Measurements from ENCODE around the gene TMPRSS13. TPM values are rescaled to one million over a fixed set of nuclear protein-coding genes. Genes with fewer than 3 reads are reported as not detected.
A peak's percentile ranks its signal among the peaks of the same experiment; 100 is the strongest.

The TMPRSS13 gene
- total RNA-seq, 1 experiment from 2014 or later = 53.1 TPM

DNA sequence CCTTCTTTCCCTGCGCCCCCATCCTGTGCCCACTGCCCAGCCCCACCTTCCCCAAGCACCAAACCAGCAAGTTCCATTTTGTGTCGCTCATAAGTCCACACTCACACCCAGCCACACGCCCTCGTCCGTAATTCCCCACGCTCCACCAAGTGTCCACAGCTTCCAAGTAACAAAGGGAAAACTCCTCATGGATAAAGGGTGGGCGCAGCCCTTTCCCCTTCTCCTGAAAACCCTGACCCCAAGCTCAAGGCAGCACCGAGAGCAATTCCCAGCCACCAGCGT, 53.2 kb downstream of the TMPRSS13 start:
- Mint-ChIP-seq H3K4me3 (ENCODE audit: unreplicated experiment) (peak overlapping the region; percentile 76), H3K36me3 (ENCODE audit: insufficient read depth, unreplicated experiment) (no peaks in the 10 kb centered on the region), H3K27me3 (ENCODE audit: insufficient read depth, unreplicated experiment) (peaks cover 58% of the 10 kb centered on the region), H3K4me1 (ENCODE audit: low read depth, unreplicated experiment) (peaks cover 6% of the 10 kb centered on the region), H3K9me3 (ENCODE audit: unreplicated experiment) (no peaks in the 10 kb centered on the region), H3K27ac (ENCODE audit: unreplicated experiment) (no peak overlapping the region)
- POLR2A ChIA-PET = interaction anchor here (1.0 kb wide), 1 partner anchor 71 kb away, joined by 7 read pairs; no protein-coding TSS in a partner anchor
- H3K36me3 ChIP-seq (ENCODE audit: control insufficient read depth, insufficient read depth, low read length) = no peaks in the 10 kb centered on the region
- peak overlapping the region; percentile 51 for H3K4me3 ChIP-seq (ENCODE audit: low read depth, low read length)
- H3K9me3 ChIP-seq = no peaks in the 10 kb centered on the region
- CTCF ChIA-PET = interaction anchor here (0.6 to 3.6 kb wide), 5 partner anchors 31 to 159 kb away, joined by 3 to 23 read pairs (median 4); no protein-coding TSS in a partner anchor
- BruUV-seq (replicated peaks) = no TSS peak
- peaks cover 14% of the 10 kb centered on the region; the same call in 1 of the 2 replicates for H3K4me1 ChIP-seq
- peaks cover 14% of the 10 kb centered on the region for H3K27me3 ChIP-seq (replicated peaks; ENCODE audit: control insufficient read depth, insufficient read depth, low read length)
- intact Hi-C loops (cut with micrococcal nuclease; ENCODE audit: unreplicated experiment) = no loop called here
- no peak for DNase-seq
- TF ChIP-seq, protein P1, sequence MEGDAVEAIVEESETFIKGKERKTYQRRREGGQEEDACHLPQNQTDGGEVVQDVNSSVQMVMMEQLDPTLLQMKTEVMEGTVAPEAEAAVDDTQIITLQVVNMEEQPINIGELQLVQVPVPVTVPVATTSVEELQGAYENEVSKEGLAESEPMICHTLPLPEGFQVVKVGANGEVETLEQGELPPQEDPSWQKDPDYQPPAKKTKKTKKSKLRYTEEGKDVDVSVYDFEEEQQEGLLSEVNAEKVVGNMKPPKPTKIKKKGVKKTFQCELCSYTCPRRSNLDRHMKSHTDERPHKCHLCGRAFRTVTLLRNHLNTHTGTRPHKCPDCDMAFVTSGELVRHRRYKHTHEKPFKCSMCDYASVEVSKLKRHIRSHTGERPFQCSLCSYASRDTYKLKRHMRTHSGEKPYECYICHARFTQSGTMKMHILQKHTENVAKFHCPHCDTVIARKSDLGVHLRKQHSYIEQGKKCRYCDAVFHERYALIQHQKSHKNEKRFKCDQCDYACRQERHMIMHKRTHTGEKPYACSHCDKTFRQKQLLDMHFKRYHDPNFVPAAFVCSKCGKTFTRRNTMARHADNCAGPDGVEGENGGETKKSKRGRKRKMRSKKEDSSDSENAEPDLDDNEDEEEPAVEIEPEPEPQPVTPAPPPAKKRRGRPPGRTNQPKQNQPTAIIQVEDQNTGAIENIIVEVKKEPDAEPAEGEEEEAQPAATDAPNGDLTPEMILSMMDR (IDR thresholded peaks at IDR 0.05; ENCODE audit: insufficient read depth in 1 of 2, low read depth in 1 of 2, low read length in 1 of 2, severe bottlenecking in 1 of 2, unreplicated experiment in 1 of 2) = no peak

DNA sequence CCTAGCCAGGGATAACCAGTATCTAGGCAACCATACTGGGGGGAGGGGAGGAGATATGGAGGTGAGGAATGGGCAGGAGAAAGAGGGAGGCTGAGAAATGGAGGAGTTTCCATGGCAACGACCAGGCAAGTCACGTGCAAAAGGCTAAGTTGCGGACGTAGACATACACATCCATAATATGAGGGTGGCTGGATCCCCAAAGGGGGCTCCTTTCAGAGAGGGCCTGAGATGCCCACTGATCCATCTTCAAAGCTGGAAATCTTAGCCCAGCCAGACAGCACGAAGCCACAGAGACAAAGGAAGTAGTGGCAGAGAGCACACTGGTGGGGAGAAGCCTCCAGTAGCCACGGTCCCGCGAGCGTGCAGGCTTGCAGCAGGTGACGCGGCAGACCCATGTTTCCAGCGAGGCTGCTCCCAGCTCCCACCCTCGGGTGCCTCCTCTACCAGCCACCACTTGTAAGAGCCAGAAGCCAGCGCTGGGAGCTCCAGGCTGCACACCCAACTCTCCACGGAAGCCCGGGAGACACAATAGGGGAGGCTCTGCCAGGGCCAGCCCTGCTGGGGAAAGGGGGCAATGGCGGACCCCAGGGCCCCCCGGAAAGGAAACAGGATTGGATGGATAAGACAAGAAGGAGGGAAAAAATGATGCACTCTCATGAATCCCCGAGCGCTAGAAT, 53.7 kb downstream of the TMPRSS13 start:
- Mint-ChIP-seq H3K27ac (ENCODE audit: unreplicated experiment) (no peak overlapping the region), H3K9me3 (ENCODE audit: unreplicated experiment) (no peaks in the 10 kb centered on the region), H3K27me3 (ENCODE audit: insufficient read depth, unreplicated experiment) (peaks cover 56% of the 10 kb centered on the region), H3K4me1 (ENCODE audit: low read depth, unreplicated experiment) (peaks cover 6% of the 10 kb centered on the region), H3K4me3 (ENCODE audit: unreplicated experiment) (peak overlapping the region; percentile 76), H3K36me3 (ENCODE audit: insufficient read depth, unreplicated experiment) (no peaks in the 10 kb centered on the region)
- Histone ChIP-seq H3K36me3 (ENCODE audit: control insufficient read depth, insufficient read depth, low read length) (no peaks in the 10 kb centered on the region), H3K4me1 (peaks cover 14% of the 10 kb centered on the region; the same call in 1 of the 2 replicates), H3K9me3 (no peaks in the 10 kb centered on the region), H3K4me3 (ENCODE audit: low read depth, low read length) (no peak overlapping the region), H3K27me3 (replicated peaks; ENCODE audit: control insufficient read depth, insufficient read depth, low read length) (peaks cover 14% of the 10 kb centered on the region)
- no TSS peak for BruUV-seq (replicated peaks)
- ChIA-PET POLR2A (interaction anchor here (1.0 kb wide), 1 partner anchor 71 kb away, joined by 7 read pairs; no protein-coding TSS in a partner anchor), CTCF (interaction anchor here (2.1 to 3.6 kb wide), 2 partner anchors 32 to 71 kb away, joined by 9 to 23 read pairs; no protein-coding TSS in a partner anchor)
- intact Hi-C loops (cut with micrococcal nuclease; ENCODE audit: unreplicated experiment) = no loop called here
- TF ChIP-seq, protein P1 (IDR thresholded peaks at IDR 0.05; ENCODE audit: insufficient read depth in 1 of 2, low read depth in 1 of 2, low read length in 1 of 2, severe bottlenecking in 1 of 2, unreplicated experiment in 1 of 2) = no peak
- no peak for DNase-seq

DNA sequence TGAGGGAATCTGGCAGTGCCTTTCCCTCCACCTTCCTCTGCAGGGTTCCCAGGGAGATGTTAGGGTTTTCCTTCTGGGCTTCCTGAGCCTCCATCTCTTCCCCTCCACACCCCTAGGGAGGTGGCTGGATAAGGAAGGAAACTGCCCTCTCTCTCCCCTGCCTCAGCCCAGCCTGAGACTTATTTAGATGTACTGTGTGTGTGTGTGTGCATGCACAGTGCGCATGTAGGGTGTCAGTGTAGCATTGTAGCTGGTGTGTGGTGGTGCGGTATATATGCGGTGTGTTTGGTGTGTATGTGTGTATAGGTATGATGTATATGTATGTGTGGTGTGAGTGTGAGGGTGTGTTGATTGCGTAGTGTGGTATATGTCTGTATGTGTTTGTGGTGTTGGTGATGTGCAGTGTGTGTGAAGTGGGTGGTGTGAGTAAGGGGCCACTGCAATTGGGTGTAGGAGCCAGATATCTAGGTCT, 54.3 kb downstream of the TMPRSS13 start:
- CTCF ChIA-PET = interaction anchor here (3.6 kb wide), 1 partner anchor 72 kb away, joined by 23 read pairs; no protein-coding TSS in a partner anchor

More for the DNA sequence above, 54.3 kb downstream of the TMPRSS13 start:
- Mint-ChIP-seq H3K4me1 (ENCODE audit: low read depth, unreplicated experiment) (peaks cover 6% of the 10 kb centered on the region), H3K9me3 (ENCODE audit: unreplicated experiment) (no peaks in the 10 kb centered on the region), H3K27me3 (ENCODE audit: insufficient read depth, unreplicated experiment) (peaks cover 50% of the 10 kb centered on the region), H3K4me3 (ENCODE audit: unreplicated experiment) (peak overlapping the region; percentile 20), H3K36me3 (ENCODE audit: insufficient read depth, unreplicated experiment) (no peaks in the 10 kb centered on the region), H3K27ac (ENCODE audit: unreplicated experiment) (no peak overlapping the region)
- no TSS peak for BruUV-seq (replicated peaks)
- POLR2A ChIA-PET = no interaction called here
- Histone ChIP-seq H3K9me3 (no peaks in the 10 kb centered on the region), H3K4me3 (ENCODE audit: low read depth, low read length) (no peak overlapping the region), H3K36me3 (ENCODE audit: control insufficient read depth, insufficient read depth, low read length) (no peaks in the 10 kb centered on the region), H3K4me1 (peaks cover 14% of the 10 kb centered on the region; the same call in 1 of the 2 replicates), H3K27me3 (replicated peaks; ENCODE audit: control insufficient read depth, insufficient read depth, low read length) (peaks cover 13% of the 10 kb centered on the region)
- TF ChIP-seq, protein P1 (IDR thresholded peaks at IDR 0.05; ENCODE audit: insufficient read depth in 1 of 2, low read depth in 1 of 2, low read length in 1 of 2, severe bottlenecking in 1 of 2, unreplicated experiment in 1 of 2) = no peak
- intact Hi-C loops (cut with micrococcal nuclease; ENCODE audit: unreplicated experiment) = no loop called here
- DNase-seq = no peak

Measured in Caco-2 (cell line).